ENCODE measurements around the gene PLA2G3.

PLA2G3 gene

GRCh38 chr22:31139866-31140716 is at the start of gene PLA2G3:
TSS of gene PLA2G3 (minus strand) at chr22:31140508. CDS start at chr22:31140354, 154 bp downstream.
- no peak within 1 kb of the TSS for H3K9ac ChIP-seq (ENCODE audit: low read length)
- H3K36me3 ChIP-seq (replicated peaks; ENCODE audit: low read depth, low read length): no peaks in the 10 kb centered on the region
- 0 out of 2 replicates have a peak, but pooled peaks cover 5% of the 10 kb centered on the region for H3K4me1 ChIP-seq (ENCODE audit: low read length)
- TF ChIP-seq CTCF (IDR thresholded peaks at IDR 0.05; ENCODE audit: low read depth, low read length) (no peak), EZH2phosphoT487 (IDR thresholded peaks at IDR 0.05; ENCODE audit: low read depth) (no peak)
- H4K20me1 ChIP-seq (ENCODE audit: insufficient read depth, low read length): no peaks in the 10 kb centered on the region
- no peak within 1 kb of the TSS for H3K27ac ChIP-seq (ENCODE audit: low read length)
- no peak within 1 kb of the TSS for H2AFZ ChIP-seq (ENCODE audit: low read depth, low read length)
- H3K9me3 ChIP-seq (ENCODE audit: insufficient read depth, low read length): no peaks in the 10 kb centered on the region
- no peak within 1 kb of the TSS for H3K4me2 ChIP-seq (ENCODE audit: low read length)
- peaks cover 10% of the 10 kb centered on the region for H3K27me3 ChIP-seq (ENCODE audit: low read depth, low read length)
- H3K4me3 ChIP-seq (ENCODE audit: low read length): no peak within 1 kb of the TSS
- H3K79me2 ChIP-seq (ENCODE audit: low read length): no peaks in the 10 kb centered on the region

- H3K9ac ChIP-seq (ENCODE audit: low read length): no peak overlapping the region
- no peaks in the 10 kb centered on the region for H3K79me2 ChIP-seq (ENCODE audit: low read length)
- H3K4me3 ChIP-seq (ENCODE audit: low read length): no peak overlapping the region
- no peaks in the 10 kb centered on the region for H4K20me1 ChIP-seq (ENCODE audit: insufficient read depth, low read length)
- H2AFZ ChIP-seq (ENCODE audit: low read depth, low read length): no peak overlapping the region
- no peak overlapping the region for H3K27ac ChIP-seq (ENCODE audit: low read length)
- H3K36me3 ChIP-seq (replicated peaks; ENCODE audit: low read depth, low read length): peaks cover 13% of the 10 kb centered on the region
- no peak overlapping the region for H3K4me2 ChIP-seq (ENCODE audit: low read length)
- TF ChIP-seq CTCF (IDR thresholded peaks at IDR 0.05; ENCODE audit: low read depth, low read length): no peak
- no peaks in the 10 kb centered on the region for H3K9me3 ChIP-seq (ENCODE audit: insufficient read depth, low read length)
- H3K27me3 ChIP-seq (ENCODE audit: low read depth, low read length): no peaks in the 10 kb centered on the region
- H3K4me1 ChIP-seq (ENCODE audit: low read length): no peaks in the 10 kb centered on the region
These were observed 47.3 kb upstream of the PLA2G3 start for GRCh38 chr22:31187627-31188026.

GRCh38 chr22:31185056-31185455 is 44.7 kb upstream of the PLA2G3 start:
- H3K79me2 ChIP-seq (ENCODE audit: low read length): no peaks in the 10 kb centered on the region
- H3K4me2 ChIP-seq (ENCODE audit: low read length): no peak overlapping the region
- H3K9me3 ChIP-seq (ENCODE audit: insufficient read depth, low read length): no peaks in the 10 kb centered on the region
- no peak overlapping the region for H2AFZ ChIP-seq (ENCODE audit: low read depth, low read length)
- no peak for TF ChIP-seq EZH2phosphoT487 (IDR thresholded peaks at IDR 0.05; ENCODE audit: low read depth)
- TF ChIP-seq CTCF (IDR thresholded peaks at IDR 0.05; ENCODE audit: low read depth, low read length): no peak
- peaks cover 18% of the 10 kb centered on the region for H3K36me3 ChIP-seq (replicated peaks; ENCODE audit: low read depth, low read length)
- no peak overlapping the region for H3K4me3 ChIP-seq (ENCODE audit: low read length)
- no peak overlapping the region for H3K27ac ChIP-seq (ENCODE audit: low read length)
- no peaks in the 10 kb centered on the region for H3K4me1 ChIP-seq (ENCODE audit: low read length)
- H4K20me1 ChIP-seq (ENCODE audit: insufficient read depth, low read length): no peaks in the 10 kb centered on the region
- H3K27me3 ChIP-seq (ENCODE audit: low read depth, low read length): no peaks in the 10 kb centered on the region
- H3K9ac ChIP-seq (ENCODE audit: low read length): no peak overlapping the region

GRCh38 chr22:31184015-31184414 is 43.7 kb upstream of the PLA2G3 start:
- Histone ChIP-seq H3K27me3 (ENCODE audit: low read depth, low read length) (no peaks in the 10 kb centered on the region), H3K4me2 (ENCODE audit: low read length) (no peak overlapping the region), H2AFZ (ENCODE audit: low read depth, low read length) (no peak overlapping the region), H3K36me3 (replicated peaks; ENCODE audit: low read depth, low read length) (peaks cover 23% of the 10 kb centered on the region), H4K20me1 (ENCODE audit: insufficient read depth, low read length) (peaks cover 5% of the 10 kb centered on the region; the same call in 1 of the 2 replicates), H3K27ac (ENCODE audit: low read length) (no peak overlapping the region), H3K79me2 (ENCODE audit: low read length) (peaks cover 8% of the 10 kb centered on the region), H3K9ac (ENCODE audit: low read length) (no peak overlapping the region), H3K4me3 (ENCODE audit: low read length) (no peak overlapping the region), H3K9me3 (ENCODE audit: insufficient read depth, low read length) (no peaks in the 10 kb centered on the region), H3K4me1 (ENCODE audit: low read length) (no peaks in the 10 kb centered on the region)
- TF ChIP-seq EZH2phosphoT487 (IDR thresholded peaks at IDR 0.05; ENCODE audit: low read depth) (no peak), CTCF (IDR thresholded peaks at IDR 0.05; ENCODE audit: low read depth, low read length) (no peak)

Measured in OCI-LY3 (cell line).